ENCODE measurements around the gene SPATA4. TPM values are rescaled to one million over a fixed set of nuclear protein-coding genes. Genes with fewer than 3 reads are reported as not detected.

Gene SPATA4
- total and polyA plus RNA-seq, 2 of the 4 experiments (the other 2 are of a cell fraction) = under 0.01 to 0.09 TPM

- H3K9ac ChIP-seq (ENCODE audit: low read depth, low read length) = peak overlapping the region; percentile 60; the same call in 1 of the 2 replicates
- H3K4ac ChIP-seq (ENCODE audit: low read depth, low read length) = peak overlapping the region; percentile 29
- peak overlapping the region; percentile 32; the same call in 1 of the 2 replicates for H3K4me2 ChIP-seq (ENCODE audit: low read depth, low read length)
- H2AK5ac ChIP-seq (ENCODE audit: low read depth, low read length) = no peak overlapping the region
- ChIA-PET CTCF (no interaction called here), POLR2A (ENCODE audit: unreplicated experiment) (no interaction called here)
- peak overlapping the region; percentile 2; the same call in 1 of the 2 replicates for H3K14ac ChIP-seq (replicated peaks; ENCODE audit: low read depth, low read length)
- H3K79me1 ChIP-seq (ENCODE audit: low read depth in 1 of 2, low read length in 2 of 2) = no peaks in the 10 kb centered on the region
- DNase-seq (peak; percentile 94), ATAC-seq (ENCODE audit: low read depth) (peak; percentile 48)
- no peaks in the 10 kb centered on the region for H3K27me3 ChIP-seq (ENCODE audit: control insufficient read depth, insufficient read depth, low read length)
- H2AFZ ChIP-seq (replicated peaks; ENCODE audit: low read length, poor library complexity) = peak overlapping the region; percentile 7
- H3K4me3 ChIP-seq (ENCODE audit: insufficient read depth, low read depth, low read length) = no peak overlapping the region
- 0 out of 2 replicates have a peak overlapping the region, but pooled peaks have one; percentile 1 for H3K23ac ChIP-seq (ENCODE audit: low read depth, low read length)
- dilution Hi-C loops (cut with HindIII; ENCODE audit: low sequenced_read_pairs, unreplicated experiment) = no loop called here
- TF ChIP-seq FOS (IDR thresholded peaks at IDR 0.05; ENCODE audit: low read depth, low read length) (0 out of 2 replicates have a peak, but pooled peaks have one; percentile 33), CHD1 (IDR thresholded peaks at IDR 0.05; ENCODE audit: low read depth, low read length) (no peak), CTCF (conservative IDR thresholded peaks at IDR 0.05; ENCODE audit: low read depth, low read length) (no peak), NFE2L2 (IDR thresholded peaks at IDR 0.05; ENCODE audit: low read depth, low read length) (no peak), CEBPB (IDR thresholded peaks at IDR 0.05; ENCODE audit: low read depth, low read length) (peak; percentile 72), MAFK (IDR thresholded peaks at IDR 0.05; ENCODE audit: low read depth, low read length) (no peak), BHLHE40 (IDR thresholded peaks at IDR 0.05; ENCODE audit: low read depth, low read length) (no peak), POLR2A (IDR thresholded peaks at IDR 0.05; ENCODE audit: low read depth, low read length) (peak; percentile 73; the same call in 1 of the 2 replicates), RAD21 (IDR thresholded peaks at IDR 0.05; ENCODE audit: low read length) (no peak), SMC3 (IDR thresholded peaks at IDR 0.05; ENCODE audit: low read depth, low read length) (no peak), USF2 (IDR thresholded peaks at IDR 0.05; ENCODE audit: low read depth, low read length) (no peak)
- H4K91ac ChIP-seq (ENCODE audit: insufficient read depth, low read depth, low read length) = peak overlapping the region; percentile 14
- peak overlapping the region; percentile 84 for H2BK120ac ChIP-seq (ENCODE audit: low read depth, low read length)
- H3K9me3 ChIP-seq (ENCODE audit: control insufficient read depth, insufficient read depth, low read length) = no peaks in the 10 kb centered on the region
- peaks cover 9% of the 10 kb centered on the region for H3K4me1 ChIP-seq (ENCODE audit: control insufficient read depth, insufficient read depth, low read length)
- H2AK9ac ChIP-seq (replicated peaks; ENCODE audit: low read depth, low read length, poor library complexity) = no peak overlapping the region
- H4K5ac ChIP-seq (ENCODE audit: low read depth, low read length) = peak overlapping the region; percentile 0; the same call in 1 of the 2 replicates
- in situ Hi-C loops (cut with MboI; ENCODE audit: low sequenced_read_pairs) = loop anchor here (10.0 kb wide), 1 partner anchor 81 kb away; no protein-coding TSS in a partner anchor
- H3K9me1 ChIP-seq (ENCODE audit: insufficient read depth, low read length) = no peaks in the 10 kb centered on the region
- intact Hi-C loops (cut with micrococcal nuclease) = loop anchor here (2.0 kb wide), 1 partner anchor 125 kb away; the partner anchor contains the start of gene SPCS3
- H3K36me3 ChIP-seq (ENCODE audit: control insufficient read depth, insufficient read depth, low read length) = no peaks in the 10 kb centered on the region
- peak overlapping the region; percentile 92 for H2BK5ac ChIP-seq (ENCODE audit: low read depth, low read length, poor library complexity, severe bottlenecking)
- H3K27ac ChIP-seq (ENCODE audit: insufficient read depth, low read length) = peak overlapping the region; percentile 16; the same call in 1 of the 2 replicates
- H3K18ac ChIP-seq (ENCODE audit: low read depth, low read length) = peak overlapping the region; percentile 52; the same call in 1 of the 2 replicates
- peak overlapping the region; percentile 67 for H3K56ac ChIP-seq (ENCODE audit: extremely low read depth, insufficient read depth, low read length)
- H4K8ac ChIP-seq (ENCODE audit: low read depth in 2 of 2, low read length in 2 of 2) = peak overlapping the region; percentile 56 to 64
- H2BK15ac ChIP-seq (ENCODE audit: low read depth, low read length) = peak overlapping the region; percentile 1; the same call in 1 of the 3 replicates
- no CpG with 5 or more reads among the region's 3 CpGs for WGBS, 2 experiments (ENCODE audit: extremely low coverage in 2 of 2, insufficient read length in 1 of 2)
- no TSS peak for BruUV-seq (replicated peaks)
- H2BK20ac ChIP-seq (ENCODE audit: low read depth, low read length) = peak overlapping the region; percentile 56; the same call in 1 of the 2 replicates
- no peaks in the 10 kb centered on the region for H4K20me1 ChIP-seq (ENCODE audit: insufficient read depth, low read length)
Measured at GRCh38 chr4:176193938-176194337, 1.4 kb downstream of the SPATA4 start.
